Measurements from ENCODE around the gene PDLIM7.

The PDLIM7 gene

DNA sequence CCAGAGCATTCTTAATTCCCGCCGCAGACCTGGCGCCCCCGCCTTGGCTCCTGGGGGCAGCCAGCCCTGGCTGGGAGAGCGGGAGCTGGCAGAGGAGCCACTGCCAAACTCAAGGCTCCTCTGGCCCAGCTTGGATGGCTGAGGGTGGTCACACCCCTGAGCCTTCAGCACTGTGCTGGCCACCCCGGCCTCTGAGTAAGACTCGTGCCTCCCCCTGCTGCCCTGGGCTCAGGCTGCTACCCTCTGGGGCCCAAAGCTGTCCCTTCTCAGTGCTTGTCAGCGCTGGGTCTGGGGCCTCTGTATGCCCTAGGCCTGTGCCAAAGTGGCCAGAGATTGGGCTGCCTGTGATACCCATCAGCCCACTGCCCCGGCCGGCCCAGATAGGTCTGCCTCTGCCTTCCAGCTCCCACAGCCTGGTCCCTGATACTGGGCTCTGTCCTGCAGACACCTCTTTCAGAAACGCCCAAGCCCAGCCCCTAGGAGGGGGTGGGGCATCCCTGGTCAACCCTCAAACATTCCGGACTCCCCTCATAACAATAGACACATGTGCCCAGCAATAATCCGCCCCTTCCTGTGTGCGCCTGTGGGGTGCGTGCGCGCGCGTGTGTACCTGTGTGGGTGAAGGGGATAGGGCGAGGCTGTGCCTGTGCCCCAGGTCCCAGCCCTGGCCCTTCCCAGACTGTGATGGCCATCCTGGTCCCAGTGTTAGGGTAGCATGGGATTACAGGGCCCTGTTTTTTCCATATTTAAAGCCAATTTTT, 55.2 kb downstream of the PDLIM7 start:
- no peak for DNase-seq (ENCODE audit: low read depth in 2 of 2)
- TF ChIP-seq, protein P1, sequence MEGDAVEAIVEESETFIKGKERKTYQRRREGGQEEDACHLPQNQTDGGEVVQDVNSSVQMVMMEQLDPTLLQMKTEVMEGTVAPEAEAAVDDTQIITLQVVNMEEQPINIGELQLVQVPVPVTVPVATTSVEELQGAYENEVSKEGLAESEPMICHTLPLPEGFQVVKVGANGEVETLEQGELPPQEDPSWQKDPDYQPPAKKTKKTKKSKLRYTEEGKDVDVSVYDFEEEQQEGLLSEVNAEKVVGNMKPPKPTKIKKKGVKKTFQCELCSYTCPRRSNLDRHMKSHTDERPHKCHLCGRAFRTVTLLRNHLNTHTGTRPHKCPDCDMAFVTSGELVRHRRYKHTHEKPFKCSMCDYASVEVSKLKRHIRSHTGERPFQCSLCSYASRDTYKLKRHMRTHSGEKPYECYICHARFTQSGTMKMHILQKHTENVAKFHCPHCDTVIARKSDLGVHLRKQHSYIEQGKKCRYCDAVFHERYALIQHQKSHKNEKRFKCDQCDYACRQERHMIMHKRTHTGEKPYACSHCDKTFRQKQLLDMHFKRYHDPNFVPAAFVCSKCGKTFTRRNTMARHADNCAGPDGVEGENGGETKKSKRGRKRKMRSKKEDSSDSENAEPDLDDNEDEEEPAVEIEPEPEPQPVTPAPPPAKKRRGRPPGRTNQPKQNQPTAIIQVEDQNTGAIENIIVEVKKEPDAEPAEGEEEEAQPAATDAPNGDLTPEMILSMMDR (IDR thresholded peaks at IDR 0.05; ENCODE audit: low read depth, low read length): no peak
- no peak overlapping the region for H3K4me3 ChIP-seq (replicated peaks in 1 of 2; ENCODE audit: low read depth in 2 of 2, low read length in 2 of 2)

DNA sequence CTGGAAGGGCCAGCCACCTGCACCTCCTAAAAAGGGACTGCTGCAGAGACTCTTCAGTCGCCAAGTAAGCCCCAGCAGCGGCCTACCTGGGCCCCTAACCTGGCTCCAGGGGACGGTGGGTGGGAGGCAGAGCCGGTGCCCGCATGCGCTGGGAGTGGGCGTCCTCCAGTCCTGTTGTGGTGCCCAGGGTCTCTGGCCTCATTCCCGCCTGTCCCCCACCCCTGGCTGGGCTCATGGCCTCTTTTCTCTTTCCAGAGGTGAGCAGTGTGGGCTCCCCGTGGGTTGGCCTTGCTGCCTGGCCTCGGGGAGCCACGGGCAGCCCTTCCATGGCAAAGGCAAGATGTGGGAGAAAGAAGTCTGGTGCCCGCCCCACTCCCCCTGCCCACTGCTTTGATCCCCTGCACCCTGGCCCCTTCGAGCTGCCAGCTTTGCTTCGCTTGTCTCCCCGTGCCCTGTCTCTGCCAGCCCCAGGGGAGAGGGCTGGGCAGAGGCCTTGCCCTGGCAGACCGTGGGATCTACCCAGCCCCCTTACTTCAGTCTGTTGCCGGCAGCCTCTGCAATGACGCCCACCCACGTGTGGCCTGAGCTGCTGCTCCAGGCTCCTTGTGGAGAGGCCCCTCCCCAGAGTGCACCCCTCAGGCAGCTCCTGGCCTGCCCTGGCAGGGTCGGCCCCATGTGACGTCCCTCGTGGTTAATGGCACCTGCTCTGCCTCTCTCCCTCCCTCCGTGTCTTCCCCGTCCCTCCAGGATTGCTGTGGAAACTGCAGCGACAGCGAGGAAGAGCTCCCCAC, 56.2 kb downstream of the PDLIM7 start:
- TF ChIP-seq, protein P1 (IDR thresholded peaks at IDR 0.05; ENCODE audit: low read depth, low read length): no peak
- no peak for DNase-seq (ENCODE audit: low read depth in 2 of 2)
- no peak overlapping the region for H3K4me3 ChIP-seq (replicated peaks in 1 of 2; ENCODE audit: low read depth in 2 of 2, low read length in 2 of 2)

DNA sequence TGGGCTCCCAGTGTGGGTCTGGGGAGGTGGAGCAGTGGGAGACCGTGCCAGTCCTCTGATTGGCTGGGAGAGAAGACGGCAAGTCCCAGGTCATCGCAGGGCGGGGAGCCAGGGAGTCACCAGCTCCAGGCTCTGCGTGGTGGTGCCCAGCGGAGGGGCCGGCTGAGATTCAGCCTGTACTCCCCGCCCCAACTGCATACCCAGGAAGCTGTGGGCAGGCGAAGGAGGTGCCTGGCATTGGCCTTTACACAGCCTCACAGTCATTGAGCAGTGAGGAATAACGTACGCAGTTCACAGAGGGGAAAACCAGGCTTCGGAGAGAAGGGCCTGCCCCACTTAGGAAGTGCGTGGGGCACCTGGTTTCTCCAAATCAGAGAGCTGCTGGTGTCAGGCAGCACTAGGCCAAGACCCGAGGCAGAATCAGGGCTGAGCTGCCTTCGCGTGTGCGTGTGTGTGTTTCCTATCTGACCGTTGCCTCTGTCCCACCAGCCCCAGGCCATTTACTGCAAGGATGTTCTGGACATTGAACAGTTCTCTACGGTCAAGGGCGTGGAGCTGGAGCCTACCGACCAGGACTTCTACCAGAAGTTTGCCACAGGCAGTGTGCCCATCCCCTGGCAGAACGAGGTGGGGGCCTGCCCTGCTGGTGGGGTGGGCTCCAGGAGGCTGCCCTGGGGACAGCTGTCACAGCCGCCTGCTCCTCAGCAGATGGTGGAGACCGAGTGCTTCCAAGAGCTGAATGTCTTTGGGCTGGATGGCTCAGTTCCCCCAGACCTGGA, 57.0 kb downstream of the PDLIM7 start:
- TF ChIP-seq, protein P1 (IDR thresholded peaks at IDR 0.05; ENCODE audit: low read depth, low read length): no peak
- no peak overlapping the region for H3K4me3 ChIP-seq (replicated peaks in 1 of 2; ENCODE audit: low read depth in 2 of 2, low read length in 2 of 2)
- no peak for DNase-seq (ENCODE audit: low read depth in 2 of 2)

DNA sequence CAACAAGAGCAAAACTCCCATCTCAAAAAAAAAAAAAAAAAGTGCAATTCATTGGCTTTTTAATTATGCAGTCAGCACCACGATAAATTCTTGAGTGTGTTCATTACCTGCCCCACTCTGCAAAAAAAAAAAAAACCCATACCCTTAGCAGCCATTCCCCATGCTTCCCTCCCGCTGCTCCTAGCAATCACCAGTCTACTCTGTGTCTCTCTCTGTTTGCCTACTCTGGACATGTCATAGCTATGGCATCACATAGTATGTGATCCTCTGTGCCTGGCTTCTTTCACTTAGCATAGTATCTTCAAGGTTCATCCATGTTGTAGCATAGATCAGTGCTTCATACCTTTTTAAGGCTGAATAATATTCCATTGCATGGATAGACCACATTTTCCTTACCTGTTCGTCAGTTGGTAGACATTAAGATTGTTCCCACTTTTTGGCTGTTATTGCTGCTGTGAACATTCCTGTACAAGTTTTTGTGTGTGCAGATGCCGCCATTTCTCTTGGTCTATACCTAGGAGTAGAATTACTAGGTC, 57.8 kb downstream of the PDLIM7 start:
- no peak overlapping the region for H3K4me3 ChIP-seq (replicated peaks in 1 of 2; ENCODE audit: low read depth in 2 of 2, low read length in 2 of 2)
- DNase-seq (ENCODE audit: low read depth in 2 of 2): no peak
- TF ChIP-seq, protein P1 (IDR thresholded peaks at IDR 0.05; ENCODE audit: low read depth, low read length): no peak

DNA sequence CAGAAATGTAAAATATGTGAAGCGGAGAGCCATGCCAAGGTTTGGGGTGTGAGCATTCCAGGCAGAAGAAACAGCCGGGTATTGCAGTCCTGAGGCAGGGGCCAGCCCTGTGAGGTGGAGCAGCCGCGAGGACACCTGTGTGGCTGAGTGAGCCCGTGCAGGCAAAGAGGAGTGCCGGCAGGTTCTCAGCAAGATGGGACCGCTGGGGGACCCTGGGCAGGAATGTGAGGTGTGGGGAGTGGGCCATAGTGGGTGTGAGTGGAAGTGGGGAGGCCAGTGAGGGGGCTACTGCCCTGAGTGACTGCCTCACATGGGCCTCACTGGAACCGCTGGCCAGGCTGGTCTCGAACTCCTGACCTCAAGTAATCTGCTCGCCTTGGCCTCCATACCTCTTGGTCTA, 58.9 kb downstream of the PDLIM7 start:
- DNase-seq (ENCODE audit: low read depth in 2 of 2): no peak
- TF ChIP-seq, protein P1 (IDR thresholded peaks at IDR 0.05; ENCODE audit: low read depth, low read length): no peak
- H3K4me3 ChIP-seq (replicated peaks in 1 of 2; ENCODE audit: low read depth in 2 of 2, low read length in 2 of 2): no peak overlapping the region

DNA sequence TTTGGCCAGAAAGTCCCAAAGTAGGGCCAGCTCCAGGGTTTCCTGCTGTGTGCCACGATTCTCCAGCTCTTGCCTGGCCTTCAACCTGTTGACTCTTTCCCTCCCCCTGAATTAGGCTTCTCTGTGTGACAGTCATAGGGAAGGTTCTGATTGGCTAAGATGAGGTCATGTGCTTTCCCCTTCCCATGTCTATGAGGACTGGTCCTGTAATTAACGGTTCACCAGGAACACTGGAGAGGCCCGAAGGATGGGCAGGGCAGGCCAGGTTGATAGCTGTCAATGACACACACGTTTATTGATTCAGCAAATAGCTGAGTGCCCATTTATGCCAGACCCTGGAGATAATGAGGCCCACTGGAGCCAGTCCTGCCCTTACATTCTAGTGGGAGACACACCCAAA, 59.8 kb downstream of the PDLIM7 start:
- TF ChIP-seq, protein P1 (IDR thresholded peaks at IDR 0.05; ENCODE audit: low read depth, low read length): no peak
- no peak overlapping the region for H3K4me3 ChIP-seq (replicated peaks in 1 of 2; ENCODE audit: low read depth in 2 of 2, low read length in 2 of 2)
- DNase-seq (ENCODE audit: low read depth in 2 of 2): no peak
